Osteocyte (in vitro differentiated cells): ENCODE results near the gene CNTNAP2. TPM values are rescaled to one million over a fixed set of nuclear protein-coding genes. Genes with fewer than 3 reads are reported as not detected.

Experiments
- DNase-seq: peaks from one replicate; pipeline ENCODE4 v3.0.0; 2021; ENCODE audit warnings: mixed read lengths; ENCODE audit not compliant: unreplicated experiment; ENCODE audit errors: extremely low spot score
- H3K27ac Mint-ChIP-seq: one replicate; pipeline ENCODE4 v1.8.0; 2021; ENCODE audit warnings: mild to moderate bottlenecking, mixed read lengths; ENCODE audit not compliant: unreplicated experiment
- H3K27me3 Mint-ChIP-seq: one replicate; pipeline ENCODE4 v1.8.0; 2021; ENCODE audit warnings: mixed read lengths; ENCODE audit not compliant: unreplicated experiment
- H3K36me3 Mint-ChIP-seq: one replicate; pipeline ENCODE4 v1.8.0; 2021; ENCODE audit warnings: mixed read lengths; ENCODE audit not compliant: unreplicated experiment
- H3K4me1 Mint-ChIP-seq: one replicate; pipeline ENCODE4 v1.8.0; 2021; ENCODE audit warnings: mixed read lengths; ENCODE audit not compliant: unreplicated experiment
- H3K4me3 Mint-ChIP-seq: one replicate; pipeline ENCODE4 v1.8.0; 2021; ENCODE audit warnings: mild to moderate bottlenecking, moderate library complexity, mixed read lengths; ENCODE audit not compliant: unreplicated experiment
- H3K9me3 Mint-ChIP-seq: one replicate; pipeline ENCODE4 v1.8.0; 2021; ENCODE audit warnings: mixed read lengths; ENCODE audit not compliant: unreplicated experiment
- total RNA-seq: library from RNA; stranded (reverse); gene quantifications from 2 replicates; pipeline ENCODE4 v1.2.1, GENCODE V29; 2021
- TF ChIP-seq, protein P1 (sequence below): fragments of 200-600 bp; sonication (generic); IDR thresholded peaks from 2 replicates; pipeline ENCODE4 v1.5.0; 2021; ENCODE audit warnings: antibody characterized with exemption, mild to moderate bottlenecking, moderate library complexity

CNTNAP2 gene
- total RNA-seq, 1 donor from 2014 or later = 1.4 TPM

- TF ChIP-seq, protein P1, sequence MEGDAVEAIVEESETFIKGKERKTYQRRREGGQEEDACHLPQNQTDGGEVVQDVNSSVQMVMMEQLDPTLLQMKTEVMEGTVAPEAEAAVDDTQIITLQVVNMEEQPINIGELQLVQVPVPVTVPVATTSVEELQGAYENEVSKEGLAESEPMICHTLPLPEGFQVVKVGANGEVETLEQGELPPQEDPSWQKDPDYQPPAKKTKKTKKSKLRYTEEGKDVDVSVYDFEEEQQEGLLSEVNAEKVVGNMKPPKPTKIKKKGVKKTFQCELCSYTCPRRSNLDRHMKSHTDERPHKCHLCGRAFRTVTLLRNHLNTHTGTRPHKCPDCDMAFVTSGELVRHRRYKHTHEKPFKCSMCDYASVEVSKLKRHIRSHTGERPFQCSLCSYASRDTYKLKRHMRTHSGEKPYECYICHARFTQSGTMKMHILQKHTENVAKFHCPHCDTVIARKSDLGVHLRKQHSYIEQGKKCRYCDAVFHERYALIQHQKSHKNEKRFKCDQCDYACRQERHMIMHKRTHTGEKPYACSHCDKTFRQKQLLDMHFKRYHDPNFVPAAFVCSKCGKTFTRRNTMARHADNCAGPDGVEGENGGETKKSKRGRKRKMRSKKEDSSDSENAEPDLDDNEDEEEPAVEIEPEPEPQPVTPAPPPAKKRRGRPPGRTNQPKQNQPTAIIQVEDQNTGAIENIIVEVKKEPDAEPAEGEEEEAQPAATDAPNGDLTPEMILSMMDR = no peak
- H3K27me3 Mint-ChIP-seq = no peaks in the 10 kb centered on the region
- peaks cover 4% of the 10 kb centered on the region for H3K9me3 Mint-ChIP-seq
- H3K36me3 Mint-ChIP-seq = no peaks in the 10 kb centered on the region
- H3K4me1 Mint-ChIP-seq = no peaks in the 10 kb centered on the region
- H3K4me3 Mint-ChIP-seq = no peak overlapping the region
- no peak for DNase-seq
- H3K27ac Mint-ChIP-seq = no peak overlapping the region
These were observed 544.2 kb downstream of the CNTNAP2 start for GRCh38 chr7:146660839-146661238.

- Mint-ChIP-seq H3K4me1 (no peaks in the 10 kb centered on the region), H3K27ac (no peak overlapping the region), H3K4me3 (no peak overlapping the region), H3K9me3 (peaks cover 9% of the 10 kb centered on the region), H3K36me3 (no peaks in the 10 kb centered on the region), H3K27me3 (no peaks in the 10 kb centered on the region)
- DNase-seq = no peak
- TF ChIP-seq, protein P1 = no peak
These were observed 544.8 kb downstream of the CNTNAP2 start for GRCh38 chr7:146661435-146661834.

- H3K4me3 Mint-ChIP-seq = no peak overlapping the region
- no peak for DNase-seq
- no peaks in the 10 kb centered on the region for H3K27me3 Mint-ChIP-seq
- H3K4me1 Mint-ChIP-seq = no peaks in the 10 kb centered on the region
- H3K9me3 Mint-ChIP-seq = peaks cover 14% of the 10 kb centered on the region
- no peaks in the 10 kb centered on the region for H3K36me3 Mint-ChIP-seq
- TF ChIP-seq, protein P1 = no peak
- H3K27ac Mint-ChIP-seq = no peak overlapping the region
These were observed 545.3 kb downstream of the CNTNAP2 start for GRCh38 chr7:146661929-146662328.

DNA sequence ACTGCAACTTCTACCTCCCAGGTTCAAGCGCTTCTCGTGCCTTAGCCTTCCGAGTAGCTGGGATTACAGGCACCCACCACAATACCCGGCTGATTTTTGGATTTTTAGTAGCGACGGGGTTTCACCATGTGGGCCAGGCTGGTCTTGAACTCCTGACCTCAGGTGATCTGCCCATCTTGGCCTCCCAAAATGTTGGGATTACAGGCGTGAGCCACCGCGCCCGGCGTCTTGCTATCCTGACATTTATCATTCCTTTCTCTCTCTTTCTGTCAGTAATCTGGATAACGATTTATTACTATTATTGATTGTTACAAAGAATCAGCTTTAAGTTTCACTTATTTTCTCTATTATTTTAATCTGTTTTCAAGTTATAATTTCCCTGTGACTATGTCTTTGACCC is 548.4 kb downstream of the CNTNAP2 start:
- Mint-ChIP-seq H3K27me3 (no peaks in the 10 kb centered on the region), H3K4me3 (no peak overlapping the region), H3K36me3 (no peaks in the 10 kb centered on the region), H3K4me1 (no peaks in the 10 kb centered on the region), H3K27ac (no peak overlapping the region), H3K9me3 (peaks cover 21% of the 10 kb centered on the region)
- no peak for DNase-seq
- TF ChIP-seq, protein P1 = no peak

GRCh38 chr7:146670532-146670931 is 553.9 kb downstream of the CNTNAP2 start:
- no peak overlapping the region for H3K27ac Mint-ChIP-seq
- H3K4me3 Mint-ChIP-seq = no peak overlapping the region
- no peak for DNase-seq
- H3K9me3 Mint-ChIP-seq = peaks cover 32% of the 10 kb centered on the region
- TF ChIP-seq, protein P1 = no peak
- no peaks in the 10 kb centered on the region for H3K27me3 Mint-ChIP-seq
- H3K4me1 Mint-ChIP-seq = no peaks in the 10 kb centered on the region
- H3K36me3 Mint-ChIP-seq = no peaks in the 10 kb centered on the region
